ENCODE results near the gene ITFG1.

DNA sequence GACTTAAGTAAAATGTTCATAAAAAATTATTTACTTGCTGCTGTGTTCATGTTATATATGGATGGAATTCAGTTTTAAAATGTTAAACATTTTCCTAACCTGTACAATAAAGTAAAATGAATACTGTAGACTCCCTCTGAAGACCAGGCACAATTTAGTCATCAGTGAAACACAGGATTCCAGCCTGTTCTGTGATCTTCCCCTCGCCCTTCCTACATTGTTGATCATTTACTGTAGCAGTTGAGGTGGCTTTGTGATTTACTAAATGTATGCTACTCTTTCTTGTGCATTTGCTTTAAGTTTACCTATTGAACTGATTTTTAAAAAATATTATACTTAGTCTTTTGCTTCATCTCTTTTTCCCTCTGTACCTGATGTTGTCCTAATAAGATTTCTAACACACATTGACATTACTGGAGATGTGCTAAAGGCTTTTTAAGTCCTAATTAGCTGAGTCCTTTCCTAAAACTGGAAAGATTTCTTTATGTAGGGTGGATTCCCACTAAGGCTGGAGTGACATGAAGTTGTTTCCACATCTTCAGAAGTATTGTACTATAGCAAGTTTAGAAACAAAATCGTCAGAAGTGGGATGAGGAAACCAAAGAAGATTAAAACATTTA is 38.3 kb upstream of the ITFG1 start:
- TF ChIP-seq, protein P1, sequence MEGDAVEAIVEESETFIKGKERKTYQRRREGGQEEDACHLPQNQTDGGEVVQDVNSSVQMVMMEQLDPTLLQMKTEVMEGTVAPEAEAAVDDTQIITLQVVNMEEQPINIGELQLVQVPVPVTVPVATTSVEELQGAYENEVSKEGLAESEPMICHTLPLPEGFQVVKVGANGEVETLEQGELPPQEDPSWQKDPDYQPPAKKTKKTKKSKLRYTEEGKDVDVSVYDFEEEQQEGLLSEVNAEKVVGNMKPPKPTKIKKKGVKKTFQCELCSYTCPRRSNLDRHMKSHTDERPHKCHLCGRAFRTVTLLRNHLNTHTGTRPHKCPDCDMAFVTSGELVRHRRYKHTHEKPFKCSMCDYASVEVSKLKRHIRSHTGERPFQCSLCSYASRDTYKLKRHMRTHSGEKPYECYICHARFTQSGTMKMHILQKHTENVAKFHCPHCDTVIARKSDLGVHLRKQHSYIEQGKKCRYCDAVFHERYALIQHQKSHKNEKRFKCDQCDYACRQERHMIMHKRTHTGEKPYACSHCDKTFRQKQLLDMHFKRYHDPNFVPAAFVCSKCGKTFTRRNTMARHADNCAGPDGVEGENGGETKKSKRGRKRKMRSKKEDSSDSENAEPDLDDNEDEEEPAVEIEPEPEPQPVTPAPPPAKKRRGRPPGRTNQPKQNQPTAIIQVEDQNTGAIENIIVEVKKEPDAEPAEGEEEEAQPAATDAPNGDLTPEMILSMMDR (conservative IDR thresholded peaks at IDR 0.05; ENCODE audit: low read depth, low read length) = no peak
- no peak for TF ChIP-seq EZH2 (IDR thresholded peaks at IDR 0.05; ENCODE audit: low read length, unreplicated experiment)
- no peak for TF ChIP-seq EZH2phosphoT487 (IDR thresholded peaks at IDR 0.05; ENCODE audit: borderline replicate concordance, low read length)

Data from PC-3 (cell line).